Colon (tissue), 2 donors: ENCODE data around the gene NEK9.
"Not testable (repeated sequence)": the region's sequence is repeated elsewhere in the genome, so short reads cannot be mapped to it uniquely, and the experiment has no call there.

ENCODE experiments used
- FAIRE-seq: peaks from 2 replicates; lab custom pipeline; 2012; peaks lifted over from hg19 to GRCh38; lab: Jason Lieb, UNC
- donor health status: control.
- donor health status: control.

Gene NEK9

GRCh38 chr14:75126679-75127473 is at the start of gene NEK9:
TSS of gene NEK9 (minus strand) at chr14:75127048. CDS start at chr14:75126921, 127 bp downstream.
- FAIRE-seq, result no peak

GRCh38 chr14:75176142-75176820 is 49.4 kb upstream of the NEK9 start, which contains the start of gene TMED10:
TSS of gene TMED10 (minus strand) at chr14:75176612. CDS start at chr14:75176579, 33 bp downstream.
- FAIRE-seq, result no peak

GRCh38 chr14:75175677-75176141 is 48.9 kb upstream of the NEK9 start:
- FAIRE-seq, result no peak

- no peak for FAIRE-seq
Measured at GRCh38 chr14:75174066-75174465, 47.2 kb upstream of the NEK9 start.

- no peak for FAIRE-seq
Measured at GRCh38 chr14:75170772-75171171, 43.9 kb upstream of the NEK9 start.

GRCh38 chr14:75168586-75169335 is 41.9 kb upstream of the NEK9 start:
- FAIRE-seq, result no peak

- no peak for FAIRE-seq
Measured at GRCh38 chr14:75167325-75167724, 40.5 kb upstream of the NEK9 start.

- no peak for FAIRE-seq
Measured at GRCh38 chr14:75165586-75166391, 38.9 kb upstream of the NEK9 start.

- no peak for FAIRE-seq
Measured at GRCh38 chr14:75164809-75165208, 38.0 kb upstream of the NEK9 start.

GRCh38 chr14:75163677-75164076 is 36.8 kb upstream of the NEK9 start:
- no peak for FAIRE-seq

- FAIRE-seq, result no peak
Measured at GRCh38 chr14:75162631-75163030, 35.8 kb upstream of the NEK9 start.

GRCh38 chr14:75158843-75159614 is 32.2 kb upstream of the NEK9 start:
- no peak for FAIRE-seq

- no peak for FAIRE-seq
Measured at GRCh38 chr14:75156901-75157300, 30.1 kb upstream of the NEK9 start.

GRCh38 chr14:75156111-75156510 is 29.3 kb upstream of the NEK9 start:
- no peak for FAIRE-seq

- no peak for FAIRE-seq
Measured at GRCh38 chr14:75155169-75155568, 28.3 kb upstream of the NEK9 start.

- no peak for FAIRE-seq
Measured at GRCh38 chr14:75153295-75153694, 26.4 kb upstream of the NEK9 start.

- FAIRE-seq, result no peak
Measured at GRCh38 chr14:75151851-75152250, 25.0 kb upstream of the NEK9 start.

GRCh38 chr14:75150637-75151036 is 23.8 kb upstream of the NEK9 start:
- not testable (repeated sequence) for FAIRE-seq

- no peak for FAIRE-seq
Measured at GRCh38 chr14:75150150-75150549, 23.3 kb upstream of the NEK9 start.

- FAIRE-seq, result no peak
Measured at GRCh38 chr14:75147423-75148071, 20.7 kb upstream of the NEK9 start.
